ENCODE results near the gene DYNC1LI1.

Gene DYNC1LI1

GRCh38 chr3:32482693-32483092 is 88.0 kb downstream of the DYNC1LI1 start:
- TF ChIP-seq EP300 (IDR thresholded peaks at IDR 0.05; ENCODE audit: borderline replicate concordance) (no peak), RAD21 (IDR thresholded peaks at IDR 0.05; ENCODE audit: low read depth) (no peak), ZBTB7A (IDR thresholded peaks at IDR 0.05; ENCODE audit: low read depth) (no peak), FOXM1 (IDR thresholded peaks at IDR 0.05; ENCODE audit: borderline replicate concordance, low read depth) (no peak), TAF1 (IDR thresholded peaks at IDR 0.05; ENCODE audit: low read depth) (no peak), CEBPB (IDR thresholded peaks at IDR 0.05) (no peak)

GRCh38 chr3:32481791-32482631 is 88.6 kb downstream of the DYNC1LI1 start:
- TF ChIP-seq REST (IDR thresholded peaks at IDR 0.05; ENCODE audit: low read depth) = no peak
- no peak for TF ChIP-seq USF1 (IDR thresholded peaks at IDR 0.05)
- TF ChIP-seq EP300 (IDR thresholded peaks at IDR 0.05; ENCODE audit: borderline replicate concordance) = no peak
- TF ChIP-seq TEAD4 (IDR thresholded peaks at IDR 0.05) = no peak
- TF ChIP-seq MAX (IDR thresholded peaks at IDR 0.05) = no peak
- TF ChIP-seq RAD21 (IDR thresholded peaks at IDR 0.05; ENCODE audit: low read depth) = no peak
- no peak for TF ChIP-seq TCF12 (IDR thresholded peaks at IDR 0.05; ENCODE audit: low read depth)

GRCh38 chr3:32480604-32481003 is 90.1 kb downstream of the DYNC1LI1 start:
- TF ChIP-seq TAF1 (IDR thresholded peaks at IDR 0.05; ENCODE audit: low read depth) (no peak), CREB1 (IDR thresholded peaks at IDR 0.05; ENCODE audit: low read depth) (no peak), MAX (IDR thresholded peaks at IDR 0.05) (no peak), USF1 (IDR thresholded peaks at IDR 0.05) (no peak), REST (IDR thresholded peaks at IDR 0.05; ENCODE audit: low read depth) (no peak), EGR1 (IDR thresholded peaks at IDR 0.05) (no peak), YY1 (IDR thresholded peaks at IDR 0.05; ENCODE audit: low read depth) (no peak), TEAD4 (IDR thresholded peaks at IDR 0.05) (no peak), NFIC (IDR thresholded peaks at IDR 0.05) (no peak), RAD21 (IDR thresholded peaks at IDR 0.05; ENCODE audit: low read depth) (no peak), ZBTB7A (IDR thresholded peaks at IDR 0.05; ENCODE audit: low read depth) (no peak), CEBPB (IDR thresholded peaks at IDR 0.05) (no peak), EP300 (IDR thresholded peaks at IDR 0.05; ENCODE audit: borderline replicate concordance) (no peak), FOXM1 (IDR thresholded peaks at IDR 0.05; ENCODE audit: borderline replicate concordance, low read depth) (no peak)
